VCaP (cell line): Measurements from ENCODE around the gene BLTP3A.
A peak's percentile ranks its signal among the peaks of the same experiment; 100 is the strongest.
"Not testable (repeated sequence)": the region's sequence is repeated elsewhere in the genome, so short reads cannot be mapped to it uniquely, and the experiment has no call there.

Experiments
- H3K27ac ChIP-seq: fragments of 450-650 bp; 2 replicates; pipeline ENCODE4 v1.5.1; 2017
- CTCF ChIP-seq: fragments of 450-650 bp; conservative IDR thresholded peaks from 2 replicates; pipeline ENCODE4 v1.5.1; 2017; ENCODE audit warnings: mild to moderate bottlenecking, moderate library complexity

Gene BLTP3A

GRCh38 chr6:34773916-34774315 lies 18.0 kb upstream of the BLTP3A start:
- TF ChIP-seq CTCF = no peak
- no peak overlapping the region for H3K27ac ChIP-seq

- no peak for TF ChIP-seq CTCF
- no peak overlapping the region for H3K27ac ChIP-seq
Observed at GRCh38 chr6:34774967-34775366, 16.9 kb upstream of the BLTP3A start.

- not testable (repeated sequence) for H3K27ac ChIP-seq
Observed at GRCh38 chr6:34785375-34785774, 6.5 kb upstream of the BLTP3A start.

- H3K27ac ChIP-seq = not testable (repeated sequence)
Observed at GRCh38 chr6:34787152-34787551, 4.7 kb upstream of the BLTP3A start.

- no peak for TF ChIP-seq CTCF
- H3K27ac ChIP-seq = no peak overlapping the region
Observed at GRCh38 chr6:34788111-34788510, 3.8 kb upstream of the BLTP3A start.

GRCh38 chr6:34791164-34791700 lies 651 bp upstream of the BLTP3A start:
- TF ChIP-seq CTCF = no peak; the same call in 1 of the 2 replicates
- peak overlapping the region; percentile 92 for H3K27ac ChIP-seq

- no peak for TF ChIP-seq CTCF
- peak overlapping the region; percentile 92 for H3K27ac ChIP-seq
Observed at GRCh38 chr6:34792605-34793500, 970 bp downstream of the BLTP3A start.

GRCh38 chr6:34793877-34794276 lies 2.0 kb downstream of the BLTP3A start:
- H3K27ac ChIP-seq = no peak overlapping the region
- no peak for TF ChIP-seq CTCF
